CD1c-positive myeloid dendritic cell (primary cell): Measurements from ENCODE around the gene MAPKAPK3.
A peak's percentile ranks its signal among the peaks of the same experiment; 100 is the strongest.
"Not testable (repeated sequence)": the region's sequence is repeated elsewhere in the genome, so short reads cannot be mapped to it uniquely, and the experiment has no call there.

Experiments used
- DNase-seq: peaks from one replicate; pipeline ENCODE4 v3.0.0-alpha.2; 2016; ENCODE audit errors: extremely low spot score

MAPKAPK3 gene

DNA sequence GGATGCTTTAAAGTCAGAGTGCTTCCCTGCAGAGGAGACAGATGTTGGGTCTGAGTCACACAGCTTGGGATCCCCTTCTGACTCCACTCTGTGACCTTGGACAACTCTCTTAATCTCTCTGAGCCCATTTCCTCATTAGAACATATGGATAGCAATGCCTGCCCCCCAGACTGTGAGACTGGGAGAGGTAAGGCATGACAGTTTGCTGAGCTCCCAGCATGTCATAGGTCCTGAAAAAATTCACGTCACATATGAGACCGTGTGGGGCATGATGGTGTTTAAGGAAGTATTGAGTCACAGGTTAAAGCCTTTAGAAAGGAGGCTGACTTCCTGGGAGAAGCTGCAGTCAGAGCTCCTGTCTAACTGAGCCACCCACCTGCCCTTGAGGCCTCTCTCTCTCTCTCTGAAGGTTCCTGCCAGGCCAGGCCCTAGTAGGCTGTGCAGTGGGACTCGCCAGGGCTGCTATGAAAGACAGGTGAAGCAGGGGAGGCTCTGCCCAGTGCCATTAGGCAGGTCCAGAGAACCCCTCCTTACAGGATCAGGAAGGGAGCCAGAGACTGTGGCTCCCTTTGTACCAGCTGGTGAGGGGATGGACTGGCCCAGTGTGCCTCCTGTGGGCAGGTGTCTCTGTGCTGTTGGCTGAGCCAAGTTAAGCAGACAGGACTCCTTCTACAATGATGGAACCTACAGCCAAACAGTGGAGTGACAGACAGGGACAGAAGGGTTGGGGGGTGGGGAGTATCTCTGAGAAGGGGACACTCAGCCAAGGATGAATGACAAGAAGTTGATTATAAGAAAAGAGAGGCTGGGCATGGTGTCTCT lies 38.3 kb downstream of the MAPKAPK3 start:
- peak; percentile 69 for DNase-seq

DNA sequence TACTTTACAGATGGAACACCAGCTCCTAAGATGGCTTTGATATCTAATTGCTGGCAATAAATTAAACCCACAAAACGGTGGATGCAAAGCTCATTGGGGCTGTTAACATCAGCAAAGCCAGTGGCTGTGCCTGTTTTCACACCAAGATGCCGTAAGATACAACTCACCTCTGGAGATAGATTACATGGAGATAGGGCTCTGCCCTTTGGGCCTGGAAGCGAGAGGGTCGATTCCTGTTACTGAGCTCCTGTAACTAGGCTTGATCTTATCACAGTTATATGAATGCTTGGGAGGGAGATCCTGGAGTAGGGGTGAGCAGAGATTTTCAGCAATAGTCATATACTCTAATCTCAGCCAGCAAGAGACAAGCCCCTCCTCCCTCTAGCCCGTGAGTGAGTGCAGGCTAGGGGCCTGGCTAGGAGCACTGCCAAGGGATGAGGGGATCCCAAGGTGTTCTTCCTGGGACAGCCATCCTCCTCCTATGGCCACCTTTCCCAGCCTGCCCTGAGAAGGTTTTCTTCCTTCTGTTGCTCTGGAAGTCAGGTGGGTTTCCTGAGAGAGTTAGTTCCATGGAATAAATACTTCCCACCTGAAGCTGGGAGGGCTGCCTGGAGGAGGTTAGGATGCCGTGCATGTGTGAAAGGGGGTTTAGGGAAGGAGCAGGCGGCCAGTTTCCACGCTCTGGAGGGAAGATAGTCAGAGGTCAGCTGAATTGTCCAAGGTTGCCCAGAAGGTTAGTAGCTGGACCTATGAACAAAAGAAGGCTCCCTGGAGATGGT lies 39.7 kb downstream of the MAPKAPK3 start:
- DNase-seq, result no peak

DNA sequence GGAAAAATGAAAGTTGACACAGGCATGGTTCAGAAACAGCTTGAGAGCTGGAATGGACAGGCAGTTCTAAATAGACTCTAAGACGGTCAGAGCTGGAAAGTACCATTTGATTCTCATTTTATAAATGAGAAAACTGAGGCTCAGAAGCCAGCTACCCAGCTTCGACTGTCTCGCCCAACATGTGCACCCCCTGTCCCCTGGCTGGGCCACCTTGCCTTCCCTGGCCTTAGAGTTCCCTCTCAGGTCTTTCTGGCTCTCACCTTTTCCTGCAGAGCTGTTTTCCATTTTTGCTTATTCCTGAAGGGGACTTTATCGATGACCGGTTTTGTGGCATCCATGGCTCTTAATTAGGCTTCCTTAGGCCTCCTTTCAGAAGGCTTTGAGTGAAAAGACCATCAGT lies 40.5 kb downstream of the MAPKAPK3 start:
- no peak for DNase-seq

DNA sequence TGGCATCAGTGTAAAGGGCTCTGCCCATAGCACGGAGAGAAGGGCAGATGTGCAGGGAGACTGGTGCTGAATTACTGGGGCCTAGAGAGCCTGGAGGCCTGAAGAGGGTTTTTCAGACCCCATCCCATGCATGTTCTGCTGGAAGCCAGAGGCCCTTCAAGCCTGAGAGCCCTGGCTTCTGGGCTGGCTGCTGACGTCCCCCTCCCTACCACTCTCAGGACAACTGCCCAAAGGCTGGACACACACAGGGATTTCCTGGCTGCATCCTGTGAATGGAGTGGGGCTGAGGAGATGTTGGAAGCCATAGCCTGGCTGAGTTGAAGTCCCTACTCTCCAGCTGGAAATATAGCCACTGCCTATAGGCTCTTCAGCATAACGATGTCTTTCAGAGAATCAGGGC lies 40.9 kb downstream of the MAPKAPK3 start:
- no peak for DNase-seq

GRCh38 chr3:50658416-50658815 lies 41.5 kb downstream of the MAPKAPK3 start:
- DNase-seq, result no peak

- no peak for DNase-seq
Measured at GRCh38 chr3:50658831-50659230, 41.9 kb downstream of the MAPKAPK3 start.

- no peak for DNase-seq
Measured at GRCh38 chr3:50660386-50660785, 43.4 kb downstream of the MAPKAPK3 start.

DNA sequence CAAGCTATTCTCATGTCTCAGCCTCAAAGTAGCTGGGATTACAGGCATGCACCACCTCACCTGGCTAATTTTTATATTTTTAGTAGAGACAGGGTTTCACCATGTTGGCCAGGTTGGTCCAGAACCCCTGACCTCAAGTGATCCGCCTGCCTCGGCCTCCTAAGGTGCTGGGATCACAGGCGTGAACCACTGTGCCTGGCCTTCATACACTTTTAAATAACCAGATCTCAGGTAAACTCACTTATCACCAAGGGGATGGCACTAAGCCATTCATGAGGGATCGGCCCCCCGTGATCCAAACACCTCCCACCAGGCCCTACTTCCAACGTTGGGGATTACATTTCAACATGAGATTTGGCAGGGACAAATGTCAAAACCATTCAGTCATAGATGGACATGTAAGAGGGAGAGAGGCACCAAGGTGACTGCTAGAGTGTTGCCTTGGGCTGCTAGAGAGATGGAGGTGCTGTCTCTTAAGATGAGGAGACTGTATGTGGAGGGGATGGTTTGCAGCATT lies 44.4 kb downstream of the MAPKAPK3 start:
- no peak for DNase-seq

GRCh38 chr3:50662408-50662807 lies 45.5 kb downstream of the MAPKAPK3 start:
- no peak for DNase-seq

GRCh38 chr3:50665081-50665840 lies 48.3 kb downstream of the MAPKAPK3 start:
- peak; percentile 79 for DNase-seq

DNA sequence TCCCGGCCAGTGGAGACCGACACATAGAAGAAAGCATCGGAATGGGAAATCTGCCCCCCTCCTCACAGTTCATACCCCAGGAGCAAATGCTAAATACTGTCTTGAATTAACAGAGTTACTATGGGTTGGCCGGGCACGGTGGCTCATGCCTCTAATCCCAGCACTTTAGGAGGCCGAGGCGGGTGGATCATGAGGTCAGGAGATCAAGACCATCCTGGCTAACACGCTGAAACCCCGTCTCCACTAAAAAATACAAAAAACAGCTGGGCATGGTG lies 48.8 kb downstream of the MAPKAPK3 start:
- not testable (repeated sequence) for DNase-seq

DNA sequence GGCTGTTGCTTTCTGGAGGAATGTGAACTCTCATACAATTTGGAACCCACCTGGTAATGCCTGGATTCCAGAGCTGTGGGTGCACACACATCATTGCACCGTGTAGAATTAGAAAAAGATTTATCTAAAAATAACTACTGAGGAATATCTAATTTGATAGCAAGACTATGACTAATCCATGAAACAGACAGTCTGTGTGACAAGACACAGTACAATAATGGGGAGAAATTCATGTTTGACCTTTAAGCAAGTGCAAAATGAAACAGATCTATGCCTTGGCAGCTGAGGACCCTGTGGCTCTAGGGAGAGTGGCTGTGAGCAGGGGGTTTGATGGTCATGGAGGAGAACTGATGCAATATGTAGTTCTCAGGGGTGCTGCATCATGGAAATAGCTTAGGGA lies 49.9 kb downstream of the MAPKAPK3 start:
- no peak for DNase-seq

DNA sequence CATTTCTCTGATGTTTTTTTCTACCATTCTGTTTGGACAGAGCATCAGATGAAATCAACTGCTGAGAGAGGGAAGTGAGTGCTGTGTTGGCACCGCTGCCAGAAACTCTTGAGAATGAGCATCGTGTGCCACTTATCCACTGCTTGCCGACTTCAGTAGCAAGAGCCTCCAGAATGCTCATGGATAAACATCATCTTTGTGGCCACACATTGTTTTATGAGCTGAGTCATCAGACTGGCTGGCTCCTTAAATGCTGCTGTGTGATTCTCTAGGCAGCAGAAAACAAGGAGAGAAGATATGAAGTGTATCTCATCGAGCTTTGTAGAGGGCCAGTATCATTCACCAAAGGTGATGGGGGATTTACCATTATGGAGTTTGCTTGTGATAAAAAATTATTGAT lies 54.4 kb downstream of the MAPKAPK3 start:
- no peak for DNase-seq

DNA sequence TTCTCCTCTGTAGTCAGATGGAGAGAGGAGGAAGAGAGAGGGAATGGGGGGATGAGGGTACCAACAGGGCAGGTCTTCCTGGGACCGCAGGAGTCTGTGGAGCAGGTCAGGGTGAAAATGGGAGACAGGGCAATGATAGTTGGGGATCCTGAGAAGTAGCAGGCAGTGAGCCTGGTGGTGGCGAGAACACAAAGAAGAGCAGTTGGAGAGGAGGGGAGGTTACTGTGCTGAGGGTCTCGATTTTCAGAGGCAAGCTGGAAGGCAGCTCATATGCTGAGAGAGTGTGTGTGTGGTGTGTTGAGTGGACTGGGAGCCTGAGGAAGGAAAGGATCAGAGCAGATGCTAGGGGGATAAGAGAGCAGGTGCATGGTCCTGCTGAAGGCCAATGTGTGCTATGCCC lies 55.7 kb downstream of the MAPKAPK3 start:
- no peak for DNase-seq

DNA sequence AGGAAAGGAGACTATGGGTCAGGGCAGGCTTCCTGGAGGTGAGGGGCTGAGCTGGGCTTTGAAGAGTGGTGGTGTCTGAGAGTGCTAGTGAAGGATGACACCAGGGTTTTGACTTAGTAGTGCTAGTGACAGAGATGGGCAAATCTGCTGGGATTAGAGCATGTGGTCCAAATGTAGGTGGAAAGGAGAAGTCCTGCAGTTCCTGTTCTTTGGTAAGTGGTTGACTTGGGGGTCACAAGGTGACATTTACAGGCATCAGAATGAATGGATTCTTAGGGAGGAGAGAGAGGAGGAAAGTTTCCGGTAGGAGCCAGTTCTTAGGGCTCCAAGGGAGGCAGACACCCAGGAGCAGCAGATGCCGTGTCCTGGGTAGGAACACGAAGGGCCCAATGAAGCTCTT lies 57.0 kb downstream of the MAPKAPK3 start:
- peak; percentile 73 for DNase-seq

GRCh38 chr3:50674349-50675178 lies 57.6 kb downstream of the MAPKAPK3 start, which contains the start of gene DOCK3:
Gene DOCK3, plus strand, starts transcription at chr3:50674927. Its CDS starts 337 bp downstream, at chr3:50675264.
- DNase-seq, result peak; percentile 81

DNA sequence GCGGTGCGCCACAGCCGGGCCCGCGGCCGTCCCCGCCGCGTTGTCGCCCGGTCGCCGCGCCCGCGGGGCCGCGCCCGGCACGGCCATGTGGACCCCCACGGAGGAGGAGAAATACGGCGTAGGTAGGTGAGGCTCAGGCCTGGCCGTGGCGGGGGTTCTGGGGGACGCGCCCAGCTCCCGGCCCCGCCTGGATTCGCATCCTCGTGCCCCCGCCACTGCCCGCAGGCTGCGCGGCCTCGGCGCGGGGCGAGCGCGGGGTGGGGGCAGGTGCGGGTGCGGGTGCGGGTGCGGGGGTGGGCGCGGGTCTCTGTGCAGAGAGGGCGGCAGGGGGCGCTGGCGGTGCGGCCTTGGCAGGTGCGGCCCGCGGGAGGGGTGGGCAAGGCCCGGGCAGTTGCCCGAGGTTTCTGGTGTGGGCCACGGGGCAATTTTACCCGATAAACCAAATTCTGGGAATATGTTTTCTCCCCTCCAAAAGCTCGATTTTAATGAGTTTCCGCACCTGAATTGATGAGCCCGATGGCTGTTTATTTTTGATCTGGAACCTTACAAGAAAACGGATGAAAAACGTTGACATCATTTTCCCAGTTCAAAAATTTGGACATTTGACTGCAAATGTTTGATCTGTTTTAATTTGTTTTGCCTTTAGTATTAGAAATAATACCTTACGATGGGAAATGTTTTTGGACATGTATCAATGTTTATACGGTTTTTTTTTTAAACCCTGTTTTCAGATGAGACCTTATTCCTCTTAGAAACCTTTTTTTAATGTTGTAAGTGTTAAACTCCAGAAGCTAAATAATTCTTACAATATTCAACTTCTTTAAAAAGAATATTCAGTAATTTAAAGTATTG lies 58.5 kb downstream of the MAPKAPK3 start:
- DNase-seq, result peak; percentile 39

DNA sequence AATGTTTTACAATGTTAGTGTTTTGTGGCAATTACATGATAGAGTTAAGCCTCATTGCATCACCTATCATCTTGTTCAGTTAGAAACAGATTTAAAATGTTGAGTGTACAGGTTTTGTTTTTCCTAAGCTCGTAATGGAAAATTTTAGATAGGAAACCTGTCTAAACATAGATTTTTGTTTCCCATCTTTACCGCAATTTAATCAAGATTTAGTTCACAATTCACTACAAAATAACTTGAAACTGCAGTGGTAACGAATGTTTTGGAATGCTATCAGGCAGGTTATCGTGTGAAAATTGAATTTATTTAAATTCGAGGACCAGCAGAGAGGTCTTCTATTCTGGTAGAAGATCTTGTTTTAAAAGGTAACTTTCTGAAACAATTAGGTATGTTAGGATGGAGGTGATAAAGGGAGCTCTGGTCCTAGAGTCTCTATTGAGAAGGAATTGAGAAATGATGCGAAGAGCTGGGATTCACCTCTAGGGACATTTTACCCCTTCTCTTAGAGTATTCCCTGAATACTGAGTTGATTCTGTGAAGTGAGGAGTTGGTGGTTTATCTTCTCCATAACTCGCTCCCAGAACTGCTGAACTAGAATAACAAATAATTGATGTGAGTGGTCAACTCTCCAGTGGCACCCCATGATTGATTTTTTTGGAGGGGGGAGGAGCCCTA lies 59.2 kb downstream of the MAPKAPK3 start:
- DNase-seq, result no peak

DNA sequence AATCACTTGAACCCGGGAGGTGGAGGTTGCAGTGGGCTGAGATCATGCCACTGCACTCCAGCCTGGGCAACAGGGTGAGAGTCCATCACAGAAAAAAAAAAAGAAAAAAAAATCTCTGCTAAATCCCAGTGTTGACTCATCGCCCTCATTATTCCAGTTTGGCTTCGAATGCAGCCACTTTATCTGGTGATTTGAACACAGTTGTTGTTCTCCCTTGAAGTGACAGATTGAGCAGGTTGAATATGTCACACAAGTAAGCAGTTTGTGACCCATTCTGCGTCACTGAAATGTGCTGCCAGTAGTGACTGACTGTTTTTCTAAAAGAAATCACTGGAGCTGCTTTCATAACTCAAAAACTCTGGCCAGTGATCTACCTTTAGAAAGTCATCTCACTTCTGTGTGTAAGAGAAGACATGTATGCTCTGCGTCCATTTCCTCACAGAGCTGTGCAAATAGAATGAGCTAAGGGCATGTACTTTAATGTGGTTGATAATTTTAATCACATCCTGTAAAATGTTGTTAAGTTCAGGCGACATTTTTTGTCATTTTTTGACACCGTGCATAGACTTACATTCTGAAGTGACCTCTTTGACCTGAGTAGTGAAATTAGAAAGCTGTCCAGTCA lies 70.3 kb downstream of the MAPKAPK3 start:
- no peak for DNase-seq
